IMR-90 (cell line): ENCODE measurements around the gene OPA3. TPM values are rescaled to one million over a fixed set of nuclear protein-coding genes. Genes with fewer than 3 reads are reported as not detected.

Source experiments
- ATAC-seq: fragments of 200-7000 bp; cut with Tn5 transposase; 2 replicates; pipeline ENCODE4 v1.9.1; 2020; ENCODE audit warnings: low read depth, mild to moderate bottlenecking, moderate library complexity
- BruUV-seq: library from RNA; stranded (reverse); fragments of 400-500 nt; replicated peaks from 2 replicates; lab custom pipeline; 2021; lab: Mats Ljungman, UMichigan
- CTCF ChIA-PET: fragments of 300-600 bp; formaldehyde crosslinking; extraction: SDS; loops from one replicate; lab custom pipeline; 2021; ENCODE audit warnings: antibody characterized with exemption; lab: Yijun Ruan, JAX
- POLR2A ChIA-PET: fragments of 300-600 bp; sonication (Branson Sonifier 250); formaldehyde crosslinking; loops from one replicate; lab custom pipeline; 2022; ENCODE audit warnings: antibody characterized with exemption; ENCODE audit not compliant: unreplicated experiment; lab: Charles Lee
- DNase-seq: peaks from one replicate; pipeline ENCODE4 v3.0.0; 2013
- H2AFZ ChIP-seq: replicated peaks from 2 replicates; pipeline ENCODE3; 2013; ENCODE audit warnings: low read length, mild to moderate bottlenecking; ENCODE audit not compliant: poor library complexity
- H2AK5ac ChIP-seq: 2 replicates; pipeline ENCODE4 v1.6.1; 2013; ENCODE audit warnings: low read depth, low read length, inconsistent platforms
- H2AK9ac ChIP-seq: replicated peaks from 2 replicates; pipeline ENCODE3; 2013; ENCODE audit warnings: mild to moderate bottlenecking, low read depth, low read length, moderate library complexity; ENCODE audit not compliant: poor library complexity
- H2BK120ac ChIP-seq: 2 replicates; pipeline ENCODE4 v1.6.1; 2013; ENCODE audit warnings: low read depth, low read length, inconsistent platforms
- H2BK15ac ChIP-seq: 3 replicates; pipeline ENCODE4 v1.6.1; 2013; ENCODE audit warnings: low read depth, low read length, inconsistent platforms
- H2BK20ac ChIP-seq: 2 replicates; pipeline ENCODE4 v1.6.1; 2013; ENCODE audit warnings: low read depth, mild to moderate bottlenecking, inconsistent platforms, low read length, moderate library complexity
- H2BK5ac ChIP-seq: 2 replicates; pipeline ENCODE4 v1.6.1; 2013; ENCODE audit warnings: mild to moderate bottlenecking, low read depth, low read length, inconsistent platforms; ENCODE audit not compliant: poor library complexity, severe bottlenecking
- H3K14ac ChIP-seq: replicated peaks from 2 replicates; pipeline ENCODE4 v1.6.1; 2013; ENCODE audit warnings: low read depth, low read length, inconsistent platforms
- H3K18ac ChIP-seq: 2 replicates; pipeline ENCODE4 v1.6.1; 2013; ENCODE audit warnings: low read depth, low read length, control low read depth
- H3K23ac ChIP-seq: 2 replicates; pipeline ENCODE4 v1.6.1; 2013; ENCODE audit warnings: low read depth, low read length, inconsistent platforms
- H3K27ac ChIP-seq: 2 replicates; pipeline ENCODE4 v1.5.1; 2013; ENCODE audit warnings: mild to moderate bottlenecking, control low read depth, low read length; ENCODE audit not compliant: insufficient read depth
- H3K27me3 ChIP-seq: 2 replicates; pipeline ENCODE4 v1.6.1; 2013; ENCODE audit warnings: low read length; ENCODE audit not compliant: control insufficient read depth, insufficient read depth
- H3K36me3 ChIP-seq: 2 replicates; pipeline ENCODE4 v1.6.1; 2013; ENCODE audit warnings: low read length, mixed read lengths; ENCODE audit not compliant: control insufficient read depth, insufficient read depth
- H3K4ac ChIP-seq: 2 replicates; pipeline ENCODE4 v1.6.1; 2013; ENCODE audit warnings: low read depth, low read length, inconsistent platforms
- H3K4me1 ChIP-seq: 2 replicates; pipeline ENCODE4 v1.6.1; 2013; ENCODE audit warnings: low read length, mixed read lengths; ENCODE audit not compliant: control insufficient read depth, insufficient read depth
- H3K4me2 ChIP-seq: 2 replicates; pipeline ENCODE4 v1.6.1; 2013; ENCODE audit warnings: low read depth, mild to moderate bottlenecking, control low read depth, low read length, moderate library complexity
- H3K4me3 ChIP-seq: 2 replicates; pipeline ENCODE4 v1.5.1; 2013; ENCODE audit warnings: low read depth, mild to moderate bottlenecking, control low read depth, low read length, moderate library complexity; ENCODE audit not compliant: insufficient read depth
- H3K56ac ChIP-seq: 2 replicates; pipeline ENCODE4 v1.6.1; 2013; ENCODE audit warnings: low read length, inconsistent platforms; ENCODE audit not compliant: insufficient read depth; ENCODE audit errors: extremely low read depth
- H3K79me1 ChIP-seq, 2 experiments: 2 replicates each; pipeline ENCODE4 v1.6.1; 2013; ENCODE audit warnings: low read length in 2 of 2, inconsistent platforms in 1 of 2, low read depth in 1 of 2
- H3K9ac ChIP-seq: 2 replicates; pipeline ENCODE4 v1.6.1; 2013; ENCODE audit warnings: low read depth, low read length, control low read depth
- H3K9me1 ChIP-seq: 2 replicates; pipeline ENCODE4 v1.6.1; 2013; ENCODE audit warnings: low read length, inconsistent platforms; ENCODE audit not compliant: insufficient read depth
- H3K9me3 ChIP-seq: 2 replicates; pipeline ENCODE4 v1.6.1; 2013; ENCODE audit warnings: low read length; ENCODE audit not compliant: control insufficient read depth, insufficient read depth
- H4K20me1 ChIP-seq: 2 replicates; pipeline ENCODE4 v1.6.1; 2013; ENCODE audit warnings: low read length, inconsistent platforms; ENCODE audit not compliant: insufficient read depth
- H4K5ac ChIP-seq: 2 replicates; pipeline ENCODE4 v1.6.1; 2013; ENCODE audit warnings: mild to moderate bottlenecking, low read depth, low read length, control low read depth
- H4K8ac ChIP-seq, 2 experiments: 2 replicates each; pipeline ENCODE4 v1.6.1; 2013; ENCODE audit warnings: low read depth in 2 of 2, low read length in 2 of 2, control low read depth in 1 of 2, inconsistent platforms in 1 of 2
- H4K91ac ChIP-seq: 2 replicates; pipeline ENCODE4 v1.6.1; 2013; ENCODE audit warnings: low read depth, low read length, inconsistent platforms; ENCODE audit not compliant: insufficient read depth
- CHD1 ChIP-seq: IDR thresholded peaks from 2 replicates; pipeline ENCODE4 v1.6.1; 2012; ENCODE audit warnings: low read depth, low read length, improper control_type of control experiment
- CTCF ChIP-seq: conservative IDR thresholded peaks from 2 replicates; pipeline ENCODE4 v1.5.1; 2012; ENCODE audit warnings: mild to moderate bottlenecking, low read depth, low read length, improper control_type of control experiment
- MAFK ChIP-seq: IDR thresholded peaks from 2 replicates; pipeline ENCODE4 v1.6.1; 2012; ENCODE audit warnings: low read depth, low read length, improper control_type of control experiment
- POLR2A ChIP-seq: IDR thresholded peaks from 2 replicates; pipeline ENCODE4 v1.6.1; 2012; ENCODE audit warnings: mild to moderate bottlenecking, low read depth, low read length
- USF2 ChIP-seq: fragments of 150-350 bp; IDR thresholded peaks from 2 replicates; pipeline ENCODE4 v1.6.1; 2017; ENCODE audit warnings: mild to moderate bottlenecking, antibody characterized with exemption, low read length, low read depth
- WGBS, 2 experiments: methylation state at CpG; one replicate each; pipeline versions ENCODE4 v1.1.5 to v1.1.7; 2013; ENCODE audit warnings: missing lambda C conversion rate in 2 of 2; ENCODE audit not compliant: insufficient read length in 1 of 2; ENCODE audit errors: extremely low coverage in 2 of 2; 5-methylcytosine and 5-hydroxymethylcytosine counted together
- dilution Hi-C: fragments of 300-500 bp; cut with HindIII; formaldehyde crosslinking; loops from one replicate; pipeline ENCODE4 v1.14.3; 2018; ENCODE audit warnings: low sequenced_read_pairs; ENCODE audit not compliant: unreplicated experiment
- in situ Hi-C: fragments of 300-500 bp; cut with MboI; formaldehyde crosslinking; loops from 3 replicates; pipeline ENCODE4 v1.14.3; 2019; ENCODE audit warnings: low sequenced_read_pairs, inconsistent platforms, mixed read lengths
- intact Hi-C: fragments of 100-400 bp; cut with micrococcal nuclease; formaldehyde crosslinking; loops from 2 replicates; pipeline ENCODE4 v1.10.0; 2022
- polyA plus RNA-seq, 3 experiments: library from polyadenylated mRNA; depleted of rRNA; stranded (reverse); fragments of >200 nt; gene quantifications; 2 replicates each; pipeline ENCODE4 v1.2.3, GENCODE V29; 2012; ENCODE audit warnings: low replicate concordance in 1 of 3
- total RNA-seq: library from RNA; depleted of rRNA; stranded (reverse); fragments of >200 nt; gene quantifications from 2 replicates; pipeline ENCODE4 v1.2.3, GENCODE V29; 2012

Gene OPA3
- total and polyA plus RNA-seq, 2 of the 4 experiments (the other 2 are of a cell fraction), result 5.2 to 9.6 TPM

- TF ChIP-seq CHD1 (no peak), POLR2A (no peak)
Observed at GRCh38 chr19:45517641-45518468, 66.7 kb downstream of the OPA3 start (continued).

GRCh38 chr19:45517238-45517637 lies 67.4 kb downstream of the OPA3 start:
- no peak overlapping the region for H3K4me3 ChIP-seq
- H3K56ac ChIP-seq, result no peak overlapping the region
- H2BK120ac ChIP-seq, result no peak overlapping the region
- H4K20me1 ChIP-seq, result peaks cover 89% of the 10 kb centered on the region
- no peak overlapping the region for H3K27ac ChIP-seq
- H2AK5ac ChIP-seq, result no peak overlapping the region; the same call in 1 of the 2 replicates
- no peak for DNase-seq
- H4K5ac ChIP-seq, result no peak overlapping the region
- H3K23ac ChIP-seq, result no peak overlapping the region
- no TSS peak for BruUV-seq
- no peak overlapping the region for H3K4me2 ChIP-seq
- no peak overlapping the region for H3K18ac ChIP-seq
- H3K4ac ChIP-seq, result no peak overlapping the region
- H3K36me3 ChIP-seq, result peaks cover 47% of the 10 kb centered on the region
- H4K8ac ChIP-seq, result no peak overlapping the region
- H4K91ac ChIP-seq, result no peak overlapping the region
- H2BK15ac ChIP-seq, result no peak overlapping the region
- no peak overlapping the region for H3K14ac ChIP-seq
- no peaks in the 10 kb centered on the region for H3K9me3 ChIP-seq
- H2AK9ac ChIP-seq, result no peak overlapping the region
- no peak overlapping the region for H2BK20ac ChIP-seq
- no peak overlapping the region; the same call in 1 of the 2 replicates for H3K9ac ChIP-seq
- dilution Hi-C loops, result no loop called here
- peaks cover 11 to 73% of the 10 kb centered on the region in 2 experiments for H3K79me1 ChIP-seq
- no peak overlapping the region for H2BK5ac ChIP-seq
- 76% methylated on average over 5 of the region's 7 CpGs; no CpG with 5 or more reads in 1 of the 2 experiments for WGBS, 2 experiments
- 0 out of 2 replicates have a peak, but pooled peaks cover 5% of the 10 kb centered on the region for H3K4me1 ChIP-seq
- POLR2A ChIA-PET, result no interaction called here
- intact Hi-C loops, result no loop called here
- CTCF ChIA-PET, result no interaction called here
- no peaks in the 10 kb centered on the region for H3K27me3 ChIP-seq
- no peaks in the 10 kb centered on the region for H3K9me1 ChIP-seq
- ATAC-seq, result no peak
- no peak overlapping the region for H2AFZ ChIP-seq
- TF ChIP-seq USF2, result no peak
- TF ChIP-seq MAFK, result no peak
- no peak for TF ChIP-seq CTCF
- in situ Hi-C loops, result no loop called here
